Measurements from ENCODE around the gene ZNF646. TPM values are rescaled to one million over a fixed set of nuclear protein-coding genes. Genes with fewer than 3 reads are reported as not detected.

The ZNF646 gene
- total RNA-seq, 6 experiments from 2014 or later, result 13.0 to 16.3 (median 14.7) TPM

- no peaks in the 10 kb centered on the region for H3K9me3 Mint-ChIP-seq
- DNase-seq, result no peak
- H3K27ac Mint-ChIP-seq, result no peak overlapping the region
- no peak for TF ChIP-seq CTCF (IDR thresholded peaks at IDR 0.05)
- H3K4me3 Mint-ChIP-seq, result no peak overlapping the region
- no peaks in the 10 kb centered on the region for H3K36me3 Mint-ChIP-seq (ENCODE audit: low read depth)
- H3K4me1 Mint-ChIP-seq (ENCODE audit: low read depth), result peaks cover 8% of the 10 kb centered on the region
- peaks cover 9% of the 10 kb centered on the region for H3K27me3 Mint-ChIP-seq (ENCODE audit: insufficient read depth)
Measured at GRCh38 chr16:31132303-31132979, 58.2 kb downstream of the ZNF646 start.

GRCh38 chr16:31133046-31133501 lies 58.9 kb downstream of the ZNF646 start:
- no peaks in the 10 kb centered on the region for H3K9me3 Mint-ChIP-seq
- TF ChIP-seq CTCF (IDR thresholded peaks at IDR 0.05), result no peak
- H3K4me3 Mint-ChIP-seq, result no peak overlapping the region
- DNase-seq, result no peak
- no peak overlapping the region for H3K27ac Mint-ChIP-seq
- no peaks in the 10 kb centered on the region for H3K36me3 Mint-ChIP-seq (ENCODE audit: low read depth)
- H3K4me1 Mint-ChIP-seq (ENCODE audit: low read depth), result peaks cover 9% of the 10 kb centered on the region
- H3K27me3 Mint-ChIP-seq (ENCODE audit: insufficient read depth), result peaks cover 9% of the 10 kb centered on the region

Other genes starting within 250 kb of the ZNF646 start
- 10 to 100 TPM; 42.7 to 52.7 (median 48.4) TPM for gene BCL7C, start 180.3 kb upstream of the ZNF646 start, total RNA-seq (2021; fragmentation: NEBNext Ultra II Directional; extraction: Animal tissue kit (Norgen Biotek cat#: 25700))
- gene CTF1, start 177.8 kb upstream of the ZNF646 start, total RNA-seq (2021; fragmentation: NEBNext Ultra II Directional; extraction: Animal tissue kit (Norgen Biotek cat#: 25700)), result 10 to 100 TPM; 12.0 to 16.3 (median 14.0) TPM
- gene FBXL19, start 150.8 kb upstream of the ZNF646 start, total RNA-seq (2021; fragmentation: NEBNext Ultra II Directional; extraction: Animal tissue kit (Norgen Biotek cat#: 25700)), result 10 to 100 TPM; 21.9 to 25.8 (median 23.4) TPM
- 10 to 100 TPM; 15.2 to 26.2 (median 18.4) TPM for gene ORAI3, start 125.4 kb upstream of the ZNF646 start, total RNA-seq (2021; fragmentation: NEBNext Ultra II Directional; extraction: Animal tissue kit (Norgen Biotek cat#: 25700))
- 10 to 100 TPM; 13.4 to 15.8 (median 14.4) TPM for gene SETD1A, start 116.7 kb upstream of the ZNF646 start, total RNA-seq (2021; fragmentation: NEBNext Ultra II Directional; extraction: Animal tissue kit (Norgen Biotek cat#: 25700))
- 10 to 100 TPM; 15.1 to 24.6 (median 18.6) TPM for gene HSD3B7, start 89.2 kb upstream of the ZNF646 start, total RNA-seq (2021; fragmentation: NEBNext Ultra II Directional; extraction: Animal tissue kit (Norgen Biotek cat#: 25700))
- gene STX1B, start 63.8 kb upstream of the ZNF646 start, total RNA-seq (2021; fragmentation: NEBNext Ultra II Directional; extraction: Animal tissue kit (Norgen Biotek cat#: 25700)), result 1 to 10 TPM; 6.7 to 9.9 (median 7.1) TPM
- gene STX4, start 40.9 kb upstream of the ZNF646 start, total RNA-seq (2021; fragmentation: NEBNext Ultra II Directional; extraction: Animal tissue kit (Norgen Biotek cat#: 25700)), result 10 to 100 TPM; 56.3 to 71.2 (median 64.2) TPM
- gene ZNF668, start 182 bp upstream of the ZNF646 start, total RNA-seq (2021; fragmentation: NEBNext Ultra II Directional; extraction: Animal tissue kit (Norgen Biotek cat#: 25700)), result 10 to 100 TPM; 15.0 to 24.5 (median 17.5) TPM
- gene PRSS53, start 14.5 kb downstream of the ZNF646 start, total RNA-seq (2021; fragmentation: NEBNext Ultra II Directional; extraction: Animal tissue kit (Norgen Biotek cat#: 25700)), result 1 to 10 TPM in 5 of 6 experiments, under 1 TPM in 1; 0.85 to 2.6 (median 1.4) TPM
- gene VKORC1, start 20.4 kb downstream of the ZNF646 start, total RNA-seq (2021; fragmentation: NEBNext Ultra II Directional; extraction: Animal tissue kit (Norgen Biotek cat#: 25700)), result 100 to 1,000 TPM; 123 to 184 (median 130) TPM
- gene BCKDK, start 34.0 kb downstream of the ZNF646 start, total RNA-seq (2021; fragmentation: NEBNext Ultra II Directional; extraction: Animal tissue kit (Norgen Biotek cat#: 25700)), result 10 to 100 TPM; 56.8 to 64.8 (median 59.4) TPM
- 10 to 100 TPM; 28.1 to 31.8 (median 29.6) TPM for gene KAT8, start 43.2 kb downstream of the ZNF646 start, total RNA-seq (2021; fragmentation: NEBNext Ultra II Directional; extraction: Animal tissue kit (Norgen Biotek cat#: 25700))
- not detected for gene PRSS8, start 61.3 kb downstream of the ZNF646 start, total RNA-seq (2021; fragmentation: NEBNext Ultra II Directional; extraction: Animal tissue kit (Norgen Biotek cat#: 25700))
- gene PRSS36, start 75.6 kb downstream of the ZNF646 start, total RNA-seq (2021; fragmentation: NEBNext Ultra II Directional; extraction: Animal tissue kit (Norgen Biotek cat#: 25700)), result under 1 TPM in 4 of 6 experiments, not detected in 2; 0.38 to 0.60 (median 0.47) TPM
- 100 to 1,000 TPM; 275 to 504 (median 422) TPM for gene FUS, start 105.7 kb downstream of the ZNF646 start, total RNA-seq (2021; fragmentation: NEBNext Ultra II Directional; extraction: Animal tissue kit (Norgen Biotek cat#: 25700))
- 10 to 100 TPM; 13.0 to 23.1 (median 22.5) TPM for gene PYCARD, start 128.3 kb downstream of the ZNF646 start, total RNA-seq (2021; fragmentation: NEBNext Ultra II Directional; extraction: Animal tissue kit (Norgen Biotek cat#: 25700))
- under 1 TPM in 1 of 6 experiments, not detected in 5; 0.05 TPM for gene TRIM72, start 139.7 kb downstream of the ZNF646 start, total RNA-seq (2021; fragmentation: NEBNext Ultra II Directional; extraction: Animal tissue kit (Norgen Biotek cat#: 25700))
- not detected for gene PYDC1, start 142.7 kb downstream of the ZNF646 start, total RNA-seq (2021; fragmentation: NEBNext Ultra II Directional; extraction: Animal tissue kit (Norgen Biotek cat#: 25700))
- gene ITGAM, start 185.6 kb downstream of the ZNF646 start, total RNA-seq (2021; fragmentation: NEBNext Ultra II Directional; extraction: Animal tissue kit (Norgen Biotek cat#: 25700)), result not detected

Data from HFFc6 (cell line).